Heart left ventricle (tissue), 13 donors: ENCODE measurements around the gene ENOX1.

Source experiments
- CTCF ChIP-seq, 12 donors: fragments of 200-600 bp; sonication (generic) in 4 of 12; IDR thresholded peaks; one replicate each; pipeline versions ENCODE4 v1.5.0 to v1.8.0; 2018 to 2022; ENCODE audit warnings: antibody characterized with exemption in 12 of 12, mild to moderate bottlenecking in 5 of 12
- POLR2A ChIP-seq, 2 donors: fragments of 450-650 bp; IDR thresholded peaks; one replicate each; pipeline ENCODE4 v1.6.1; 2017; ENCODE audit warnings: antibody characterized with exemption in 2 of 2, mild to moderate bottlenecking in 2 of 2, moderate library complexity in 2 of 2
- donor health status: ischemic (EF 13 %, LVEDD 7.1; RV severe dilation, severe dysfunction).
- donor health status: DM: no; HTN: yes; CAD: no.
- donor health status: DM: no; HTN: no; CAD: no.
- donor health status: ischemic (EF 25% LVEDD 6.9; RV normal size, moderate dysfunction).
- donor health status: ischemic (EF 25% LVEDD 5.7; RV mildly dilated, moderate dysfunction).
- donor health status: ischemic (EF 35%, LVEDD 5.7; RV mildly dilated, moderate dysfunction).
- donor health status: nonischemic (EF 11% LVEDD 7.7; RV severe dilation, severe dysfunction).
- donor health status: DM: yes; HTN: yes; CAD: no.
- donor health status: PGD.
- donor health status: ischemic (EF 29% LVEDD 5.4; RV normal size, mild dysfunction).
- donor health status: nonischemic (EF 23%, LVEDD 6.1; RV moderate dilation, normal function).

- no peak for TF ChIP-seq CTCF (IDR thresholded peaks at IDR 0.05)
- TF ChIP-seq POLR2A (IDR thresholded peaks at IDR 0.05) = no peak
These were observed 35.1 kb downstream of the ENOX1 start for GRCh38 chr13:43751624-43752023.
